Measurements from ENCODE around the gene MED29.

Gene MED29

GRCh38 chr19:39412100-39412866 lies 21.1 kb downstream of the MED29 start, which contains the start of gene PLEKHG2:
Gene PLEKHG2, plus strand, starts transcription at chr19:39412669. Its CDS starts 1,418 bp downstream, at chr19:39414087.
- peak; percentile 100 for DNase-seq

GRCh38 chr19:39412867-39413271 lies 21.7 kb downstream of the MED29 start:
- no peak for DNase-seq

GRCh38 chr19:39413272-39413910 lies 22.2 kb downstream of the MED29 start:
- peak; percentile 76 for DNase-seq

DNA sequence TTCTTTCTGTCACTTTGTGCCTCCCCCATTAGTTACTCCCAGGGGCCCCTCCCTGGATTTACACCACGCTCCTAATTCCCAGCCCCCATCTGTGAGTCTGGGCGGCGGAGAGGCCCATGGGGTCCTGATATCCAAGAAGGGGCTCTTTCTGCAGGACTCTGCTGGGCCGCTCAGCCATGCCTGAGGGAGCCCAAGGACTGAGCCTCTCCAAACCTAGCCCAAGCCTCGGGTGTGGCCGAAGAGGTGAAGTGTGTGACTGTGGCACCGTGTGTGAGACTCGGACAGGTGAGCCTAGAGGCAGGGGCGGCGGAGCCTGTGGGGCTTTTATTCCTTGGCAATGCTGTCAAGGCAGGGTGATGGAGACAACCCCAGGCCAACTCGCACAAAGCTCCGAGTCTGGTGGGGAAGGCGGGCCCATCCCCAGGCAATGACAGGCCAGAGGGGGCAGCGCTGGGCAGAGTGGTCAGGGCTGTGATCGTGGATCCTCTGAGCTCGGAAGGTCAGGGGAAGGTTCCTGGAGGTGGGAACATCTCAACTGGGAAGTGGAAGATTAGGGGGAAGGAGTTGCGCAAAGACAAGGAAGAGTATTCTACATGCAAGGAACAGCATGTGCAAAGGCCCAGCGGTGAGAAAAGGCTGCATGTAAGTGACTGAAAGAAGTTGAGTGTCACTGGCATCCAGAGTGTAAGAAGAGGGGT lies 22.9 kb downstream of the MED29 start:
- DNase-seq: no peak

DNA sequence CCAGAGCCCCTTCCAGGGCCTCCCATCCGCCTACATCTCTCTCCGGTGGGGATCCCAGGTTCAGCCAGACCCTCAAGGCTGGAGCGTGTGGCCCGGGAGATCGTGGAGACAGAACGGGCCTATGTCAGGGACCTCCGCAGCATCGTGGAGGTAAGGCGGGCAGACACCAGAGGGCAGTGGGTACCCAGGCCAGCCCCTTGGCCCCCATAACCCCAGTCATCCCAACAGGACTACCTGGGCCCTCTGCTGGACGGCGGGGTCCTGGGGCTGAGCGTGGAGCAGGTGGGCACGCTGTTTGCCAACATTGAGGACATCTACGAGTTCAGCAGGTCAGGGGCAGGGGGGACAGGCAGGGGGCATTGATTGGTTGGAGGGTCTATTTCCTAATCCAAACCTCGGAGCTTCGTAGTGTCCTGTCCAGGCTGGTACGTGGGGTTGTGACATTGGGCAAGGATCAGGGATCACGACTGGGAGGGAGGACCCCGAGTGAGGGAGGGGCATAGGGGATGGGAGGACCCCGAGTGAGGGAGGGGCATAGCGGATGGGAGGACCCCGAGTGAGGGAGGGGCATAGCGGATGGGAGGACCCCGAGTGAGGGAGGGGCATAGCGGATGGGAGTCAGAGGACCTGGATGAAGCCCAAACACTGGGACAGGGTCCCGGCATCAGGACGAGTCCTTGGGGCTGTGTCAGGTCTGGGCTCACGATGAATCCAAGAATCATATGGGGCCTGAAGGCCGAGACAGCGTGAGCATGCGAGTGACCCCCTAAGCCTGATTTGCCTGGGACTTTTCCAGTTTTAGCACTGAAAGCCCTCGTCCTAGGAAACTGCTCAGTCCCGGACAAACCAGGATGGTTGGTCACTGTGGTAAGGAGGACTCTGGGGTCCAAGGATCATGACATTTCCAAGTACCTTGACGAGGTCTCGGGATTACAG lies 24.2 kb downstream of the MED29 start:
- no peak for DNase-seq

DNA sequence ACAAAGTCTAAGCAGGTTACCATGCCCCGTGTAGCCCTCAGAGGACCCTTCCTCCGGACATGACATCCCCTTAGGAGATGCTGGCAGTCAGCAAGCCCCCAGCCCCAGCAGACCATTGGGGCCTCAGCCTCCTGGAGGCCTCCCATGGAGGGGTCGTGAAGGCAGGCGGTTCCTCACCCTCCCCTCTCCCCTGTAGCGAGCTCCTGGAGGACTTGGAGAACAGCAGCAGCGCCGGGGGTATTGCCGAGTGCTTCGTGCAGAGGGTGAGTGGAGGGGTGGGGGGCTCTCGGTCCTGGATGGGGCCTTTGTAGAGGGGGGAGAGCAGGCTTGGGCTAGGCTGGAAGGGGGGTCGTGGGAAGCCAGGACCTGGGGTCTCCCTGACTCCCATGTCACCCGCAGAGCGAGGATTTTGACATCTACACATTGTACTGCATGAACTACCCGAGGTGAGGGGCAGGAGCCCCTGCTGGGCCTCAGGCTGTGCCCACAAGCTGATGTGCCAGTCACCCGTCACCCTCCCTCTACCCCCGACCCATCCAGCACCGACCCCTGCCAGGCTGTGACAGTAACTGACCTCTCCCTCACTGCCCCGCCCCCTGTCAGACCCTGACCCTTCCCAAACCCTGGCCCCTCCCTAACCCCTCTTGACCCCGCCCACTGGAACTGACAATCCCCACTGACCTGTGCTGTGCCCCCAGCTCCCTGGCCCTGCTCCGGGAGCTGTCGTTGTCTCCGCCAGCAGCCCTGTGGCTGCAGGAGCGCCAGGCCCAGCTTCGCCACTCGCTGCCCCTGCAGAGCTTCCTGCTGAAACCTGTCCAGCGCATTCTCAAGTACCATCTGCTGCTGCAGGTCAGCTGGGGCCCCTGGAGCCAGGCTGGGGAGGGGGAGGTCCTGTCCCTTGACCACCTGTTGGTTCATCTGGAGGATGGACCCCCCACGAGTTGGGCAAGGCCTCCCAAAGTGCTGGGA lies 25.3 kb downstream of the MED29 start:
- no peak for DNase-seq

DNA sequence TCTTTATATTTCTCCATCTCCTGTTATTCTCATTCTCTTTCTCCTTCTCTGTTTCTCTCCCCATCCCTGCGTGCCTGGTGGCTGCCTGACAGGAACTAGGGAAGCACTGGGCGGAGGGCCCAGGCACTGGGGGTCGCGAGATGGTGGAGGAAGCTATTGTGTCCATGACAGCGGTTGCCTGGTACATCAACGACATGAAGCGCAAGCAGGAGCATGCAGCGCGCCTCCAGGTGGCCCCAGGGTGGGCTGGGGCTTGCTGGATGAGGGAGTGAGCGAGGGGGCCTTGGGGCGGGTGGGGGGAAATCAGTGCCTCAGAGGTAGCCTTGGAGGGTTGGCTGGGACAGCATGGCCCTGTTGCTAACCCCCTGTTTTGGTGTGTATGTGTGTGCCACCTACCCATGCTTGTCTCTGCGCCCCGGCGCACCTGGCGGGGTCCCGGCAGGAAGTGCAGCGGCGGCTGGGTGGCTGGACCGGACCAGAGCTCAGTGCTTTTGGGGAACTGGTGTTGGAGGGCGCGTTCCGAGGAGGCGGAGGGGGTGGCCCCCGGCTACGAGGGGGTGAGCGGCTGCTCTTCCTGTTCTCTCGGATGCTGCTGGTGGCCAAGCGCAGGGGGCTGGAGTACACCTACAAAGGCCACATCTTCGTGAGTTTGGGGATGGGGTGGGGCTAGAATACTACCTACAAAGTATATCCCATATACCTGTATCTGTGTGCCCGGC lies 26.4 kb downstream of the MED29 start:
- no peak for DNase-seq

GRCh38 chr19:39419003-39419402 lies 27.8 kb downstream of the MED29 start:
- no peak for DNase-seq

GRCh38 chr19:39420769-39421168 lies 29.6 kb downstream of the MED29 start:
- DNase-seq: no peak

GRCh38 chr19:39422020-39422419 lies 30.8 kb downstream of the MED29 start:
- no peak for DNase-seq

DNA sequence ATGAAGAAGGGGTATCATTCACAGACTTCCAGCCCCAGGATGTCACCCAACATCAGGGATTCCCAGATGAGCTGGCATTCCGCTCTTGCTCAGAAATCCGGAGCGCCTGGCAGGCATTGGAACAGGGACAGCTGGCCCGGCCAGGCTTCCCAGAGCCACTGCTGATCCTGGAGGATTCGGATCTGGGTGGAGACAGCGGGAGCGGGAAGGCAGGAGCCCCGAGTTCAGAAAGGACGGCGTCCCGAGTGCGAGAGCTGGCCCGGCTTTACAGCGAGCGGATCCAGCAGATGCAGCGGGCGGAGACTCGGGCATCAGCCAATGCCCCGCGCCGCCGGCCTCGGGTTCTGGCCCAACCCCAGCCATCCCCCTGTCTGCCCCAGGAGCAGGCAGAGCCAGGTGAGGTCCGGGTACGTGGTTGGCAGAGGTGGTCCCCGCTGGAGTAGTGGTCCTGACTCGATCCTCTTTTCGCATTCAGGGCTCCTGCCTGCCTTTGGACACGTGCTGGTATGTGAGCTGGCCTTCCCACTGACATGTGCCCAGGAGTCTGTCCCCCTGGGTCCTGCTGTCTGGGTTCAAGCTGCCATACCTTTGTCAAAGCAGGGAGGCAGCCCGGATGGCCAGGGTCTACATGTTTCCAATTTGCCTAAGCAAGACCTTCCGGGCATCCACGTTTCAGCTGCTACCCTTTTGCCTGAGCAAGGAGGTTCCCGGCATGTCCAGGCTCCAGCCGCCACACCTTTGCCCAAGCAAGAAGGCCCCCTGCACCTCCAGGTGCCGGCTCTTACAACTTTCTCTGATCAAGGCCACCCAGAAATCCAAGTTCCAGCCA lies 32.3 kb downstream of the MED29 start:
- no peak for DNase-seq

DNA sequence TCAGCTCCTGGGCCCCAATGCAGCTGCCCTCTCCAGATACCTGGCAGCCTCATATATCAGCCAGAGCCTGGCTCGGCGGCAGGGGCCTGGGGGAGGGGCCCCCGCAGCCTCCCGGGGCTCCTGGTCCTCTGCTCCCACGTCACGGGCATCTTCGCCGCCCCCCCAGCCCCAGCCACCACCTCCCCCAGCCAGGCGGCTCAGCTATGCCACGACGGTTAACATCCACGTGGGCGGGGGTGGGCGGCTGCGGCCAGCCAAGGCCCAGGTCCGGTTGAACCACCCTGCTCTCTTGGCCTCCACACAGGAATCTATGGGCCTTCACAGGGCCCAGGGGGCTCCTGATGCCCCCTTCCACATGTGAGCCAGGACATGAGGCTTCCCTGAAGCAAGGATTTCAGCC lies 33.8 kb downstream of the MED29 start:
- no peak for DNase-seq

GRCh38 chr19:39425744-39426143 lies 34.6 kb downstream of the MED29 start:
- no peak for DNase-seq

DNA sequence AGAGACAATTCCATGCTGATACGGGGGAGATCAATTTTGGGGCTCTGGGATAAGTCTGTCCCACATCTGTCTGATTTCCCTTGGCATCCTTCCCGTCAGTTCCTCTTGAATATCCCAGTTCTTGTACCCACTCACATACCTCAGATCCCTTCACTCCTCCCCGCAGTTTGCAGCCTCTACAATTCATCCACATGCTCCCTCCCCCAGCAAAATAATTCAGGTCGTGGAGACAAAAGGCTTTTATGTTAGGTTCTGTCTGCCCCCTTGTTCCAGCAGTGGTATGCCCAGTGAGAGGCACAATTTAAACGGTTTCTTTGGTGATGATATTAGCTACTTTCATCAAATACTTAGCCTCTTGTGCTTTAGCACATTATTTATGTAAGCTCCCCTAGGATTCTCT lies 35.0 kb downstream of the MED29 start:
- no peak for DNase-seq

- no peak for DNase-seq
Measured at GRCh38 chr19:39427707-39428106, 36.5 kb downstream of the MED29 start.

DNA sequence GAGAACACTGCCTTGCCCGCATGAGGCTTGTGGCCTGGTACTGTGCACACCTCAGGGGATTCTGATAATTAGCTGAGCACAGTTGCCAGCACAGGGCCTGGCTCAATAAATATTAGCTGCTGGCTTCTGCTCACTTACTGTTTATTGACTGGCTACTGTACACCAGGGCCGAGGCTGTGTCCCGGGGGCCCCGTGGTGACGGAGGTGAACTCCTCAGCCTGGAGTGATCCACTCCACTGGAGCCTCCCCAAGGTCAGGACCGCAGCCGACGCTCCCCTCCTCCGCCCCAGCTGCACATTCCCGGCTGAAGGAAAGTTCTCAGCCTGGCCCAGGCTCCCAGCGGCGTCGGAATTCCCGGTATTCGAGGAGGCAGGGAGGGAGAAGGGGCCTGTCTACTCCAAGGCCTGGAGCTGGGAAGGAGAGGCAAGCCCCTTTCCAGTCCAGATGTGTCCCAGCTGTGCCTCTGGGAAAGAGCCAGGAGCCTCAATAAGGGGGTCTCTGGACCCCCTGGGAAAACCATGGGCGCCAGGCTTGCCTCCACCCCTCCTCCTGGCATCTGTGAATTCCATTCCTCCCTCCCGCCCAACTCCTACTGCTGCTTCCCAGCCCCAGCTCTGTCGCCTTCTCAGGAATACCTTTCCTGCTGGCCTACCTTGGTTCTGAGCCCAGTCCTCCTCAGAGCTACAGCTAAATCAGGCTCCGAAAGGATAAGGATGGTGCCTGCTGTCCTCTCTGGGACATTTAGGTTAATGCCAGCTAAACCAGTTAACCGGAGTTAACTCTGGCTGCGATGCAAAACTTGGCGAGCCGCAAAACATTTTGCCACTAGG lies 37.3 kb downstream of the MED29 start:
- DNase-seq: peak; percentile 96

GRCh38 chr19:39430675-39431593 lies 39.8 kb downstream of the MED29 start:
- no peak for DNase-seq

- DNase-seq: no peak
Measured at GRCh38 chr19:39432677-39433025, 41.5 kb downstream of the MED29 start.

Data from fibroblast of skin of scalp (primary cell).